ENCODE measurements around the gene TNFRSF1B.
"Not testable (repeated sequence)": the region's sequence is repeated elsewhere in the genome, so short reads cannot be mapped to it uniquely, and the experiment has no call there.

Gene TNFRSF1B

GRCh38 chr1:12224092-12224491 is 57.3 kb downstream of the TNFRSF1B start:
- not testable (repeated sequence) for DNase-seq

DNA sequence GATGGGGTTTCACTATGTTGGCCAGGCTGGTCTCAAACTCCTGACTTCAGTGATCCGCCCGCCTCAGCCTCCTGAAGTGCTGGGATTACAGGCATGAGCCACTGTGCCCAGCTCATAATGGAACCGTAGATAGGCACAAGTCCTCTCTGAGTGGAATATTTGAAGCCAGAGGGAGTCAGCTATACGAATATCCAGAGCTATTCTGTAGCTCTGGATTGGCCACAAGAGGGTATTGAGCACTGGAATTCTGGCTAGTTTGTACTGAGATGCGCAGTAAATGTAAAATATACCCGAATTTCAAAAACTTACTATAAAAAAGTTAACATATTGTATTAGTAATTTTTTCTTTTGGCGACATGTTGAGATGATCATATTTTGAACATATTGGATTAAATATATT is 62.2 kb downstream of the TNFRSF1B start:
- no peak for DNase-seq

- no peak for DNase-seq
Measured at GRCh38 chr1:12229386-12229834, 62.6 kb downstream of the TNFRSF1B start.

DNA sequence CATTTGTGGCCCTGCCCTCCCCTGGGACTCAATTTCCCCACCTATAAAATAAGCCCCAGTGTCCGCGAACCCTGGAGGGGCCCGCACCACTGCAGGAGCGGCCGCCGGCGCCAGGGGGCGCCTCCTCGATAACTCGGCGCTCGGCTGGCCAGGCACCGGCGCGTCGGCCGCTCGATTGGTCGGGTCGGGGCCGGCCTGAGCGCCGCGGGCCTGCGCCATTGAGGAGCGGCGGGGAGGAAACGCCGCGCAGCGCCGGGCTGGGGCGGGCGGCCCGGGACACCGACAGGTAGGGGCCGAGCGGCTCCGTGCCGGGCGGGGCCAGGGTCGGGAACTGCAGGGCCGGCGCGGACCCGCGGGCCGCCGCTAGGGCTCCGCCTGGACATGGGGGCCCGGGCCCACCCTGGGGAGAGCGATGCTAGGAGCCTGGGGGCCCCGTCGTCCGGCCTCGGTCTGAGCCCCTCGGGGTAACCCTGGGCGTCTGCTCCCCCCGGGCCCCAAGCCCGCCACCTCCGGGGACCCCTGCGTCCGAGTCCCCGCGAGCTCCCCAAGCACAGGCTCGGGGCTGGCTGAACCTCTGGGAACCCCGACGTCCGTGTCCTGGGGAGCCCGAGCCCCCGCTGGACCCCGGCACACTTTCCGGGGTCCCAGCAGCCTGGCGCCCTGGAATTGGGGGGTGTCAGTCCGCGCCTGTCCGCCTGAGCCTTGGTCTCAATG is 63.2 kb downstream of the TNFRSF1B start, which contains the start of gene VPS13D:
Gene VPS13D (plus strand): TSS at position 196 of the 714 bp plus-strand sequence. CDS start 4,237 bp downstream, outside the sequence.
- DNase-seq, result peak; percentile 25

DNA sequence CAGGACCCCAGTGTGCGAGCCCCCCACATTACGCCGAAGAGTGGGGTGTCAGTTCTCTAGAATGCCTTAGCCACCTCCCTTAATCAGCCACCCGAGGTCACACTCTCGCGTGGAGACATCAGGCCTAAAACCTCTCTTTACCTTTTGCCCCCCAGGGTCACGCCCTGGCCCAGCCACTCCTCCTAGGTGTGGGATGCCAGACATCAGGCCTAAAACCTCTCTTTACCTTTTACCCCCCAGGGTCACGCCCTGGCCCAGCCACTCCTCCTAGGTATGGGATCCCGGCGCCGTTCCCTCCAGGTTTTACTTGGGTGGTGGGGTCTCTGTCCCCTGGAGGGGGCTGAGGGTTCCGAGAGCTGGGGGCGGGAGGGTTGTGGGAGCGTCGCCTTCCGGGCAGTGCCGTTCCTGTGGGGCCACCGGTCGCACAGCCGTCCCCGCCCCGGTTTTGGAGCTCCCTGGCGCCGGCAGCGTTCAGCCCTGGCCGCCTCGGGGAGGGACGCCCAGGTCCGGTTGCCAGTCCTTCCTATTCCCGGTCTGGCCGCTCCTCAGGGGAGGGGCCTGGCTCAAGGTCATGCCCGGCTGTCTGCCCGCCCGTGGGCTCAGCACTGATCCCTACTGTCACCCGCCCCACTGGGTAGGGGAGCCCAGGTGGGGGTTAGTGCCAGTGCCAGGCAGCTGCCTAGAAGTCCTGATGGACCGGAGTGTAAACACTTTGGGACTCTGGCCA is 63.9 kb downstream of the TNFRSF1B start:
- no peak for DNase-seq

DNA sequence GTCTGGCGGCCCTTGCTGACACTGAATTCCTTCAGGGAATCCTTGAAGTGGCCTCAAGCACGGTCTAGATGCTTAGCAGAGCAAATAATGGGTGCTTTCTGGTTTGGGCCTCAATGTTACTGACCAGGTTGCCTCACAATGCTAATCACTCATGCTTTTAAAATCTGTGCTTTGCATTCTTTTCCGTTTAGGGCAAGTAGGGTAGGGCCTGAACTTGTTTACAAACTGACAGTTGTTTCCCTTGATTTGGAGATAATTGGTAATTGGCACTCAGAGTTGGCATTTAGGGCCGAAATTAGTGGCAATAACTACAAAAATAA is 64.4 kb downstream of the TNFRSF1B start:
- no peak for DNase-seq

DNA sequence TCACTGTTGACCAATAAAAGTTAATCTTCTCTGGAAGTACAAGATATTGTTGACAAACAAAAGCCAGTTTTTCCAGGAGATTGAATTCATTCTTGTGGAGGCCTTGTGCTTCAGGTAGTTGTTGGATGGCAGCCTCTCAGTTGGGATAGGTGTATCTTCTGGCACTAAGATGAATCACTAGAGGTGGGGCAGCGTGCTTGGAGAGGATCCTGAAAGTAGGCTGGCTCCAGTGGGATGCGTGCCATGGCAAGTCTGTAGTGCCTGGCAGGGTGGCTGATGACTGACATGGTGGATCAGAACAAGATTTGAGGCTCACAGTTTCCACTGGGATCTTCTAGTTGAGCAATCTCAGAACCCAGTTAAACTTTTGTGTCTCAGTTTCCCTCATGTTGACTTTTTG is 65.4 kb downstream of the TNFRSF1B start:
- DNase-seq, result no peak

- no peak for DNase-seq
Measured at GRCh38 chr1:12244078-12244477, 77.3 kb downstream of the TNFRSF1B start.

DNA sequence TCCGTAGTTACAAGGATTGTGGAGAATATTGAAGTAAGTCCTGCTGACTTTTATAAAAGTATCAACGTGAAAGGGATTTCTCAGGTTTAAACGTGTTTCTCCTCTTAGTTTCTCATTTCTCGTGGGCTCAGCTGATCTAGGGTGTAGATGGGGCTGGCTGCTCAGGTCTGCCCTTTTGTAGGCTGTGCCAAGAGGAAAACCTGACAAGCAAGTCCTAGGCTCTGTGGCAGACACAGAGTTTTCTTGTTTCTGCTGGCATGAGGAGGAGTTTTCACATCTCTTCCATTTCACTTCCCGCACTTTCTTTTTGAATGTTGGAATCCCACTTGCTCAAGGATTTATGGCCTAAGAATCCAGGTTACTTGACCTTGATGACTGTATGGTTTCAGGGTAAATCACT is 77.8 kb downstream of the TNFRSF1B start:
- DNase-seq, result no peak

GRCh38 chr1:12245116-12245515 is 78.3 kb downstream of the TNFRSF1B start:
- DNase-seq, result no peak

- no peak for DNase-seq
Measured at GRCh38 chr1:12245733-12246132, 78.9 kb downstream of the TNFRSF1B start.

- no peak for DNase-seq
Measured at GRCh38 chr1:12246584-12246983, 79.8 kb downstream of the TNFRSF1B start.

- DNase-seq, result no peak
Measured at GRCh38 chr1:12249181-12249580, 82.4 kb downstream of the TNFRSF1B start.

DNA sequence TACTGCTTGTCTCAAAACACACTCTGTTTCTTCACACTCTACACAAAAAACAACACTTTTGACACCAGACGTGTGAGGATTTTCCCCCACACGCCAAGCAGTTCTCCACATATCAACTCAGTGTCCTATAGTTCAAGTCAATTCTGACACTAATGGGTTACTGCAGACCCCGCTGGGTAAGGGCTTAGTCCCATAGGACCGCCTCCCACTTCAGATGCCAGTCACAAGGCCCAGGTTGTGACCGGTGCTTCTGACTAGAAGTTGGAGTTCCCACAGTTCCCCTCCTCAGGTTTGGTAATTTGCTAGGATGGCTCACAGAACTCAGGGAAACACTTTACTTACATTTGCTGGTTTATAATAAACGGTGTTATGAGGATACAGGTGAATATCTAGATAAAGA is 83.0 kb downstream of the TNFRSF1B start:
- no peak for DNase-seq

- DNase-seq, result peak; percentile 56
Measured at GRCh38 chr1:12251442-12251841, 84.7 kb downstream of the TNFRSF1B start.

DNA sequence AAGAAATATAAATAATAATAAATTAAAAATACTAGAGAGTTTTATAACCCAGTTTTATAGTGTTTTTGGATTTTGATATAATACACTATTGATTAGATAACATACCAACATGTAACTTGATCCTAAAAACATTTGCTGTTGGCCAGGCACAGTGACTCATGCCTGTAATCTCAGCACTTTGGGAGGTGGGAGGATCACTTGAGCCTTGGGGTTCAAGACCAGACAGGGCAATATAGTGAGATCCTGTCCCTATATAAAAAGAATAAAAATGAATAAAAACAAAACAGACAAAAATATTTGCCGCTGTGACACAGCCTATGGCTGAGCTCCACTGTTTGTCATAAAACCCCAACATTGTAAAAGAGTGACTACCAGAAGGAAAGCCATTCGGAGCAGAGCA is 89.1 kb downstream of the TNFRSF1B start:
- DNase-seq, result no peak

GRCh38 chr1:12258272-12258671 is 91.5 kb downstream of the TNFRSF1B start:
- no peak for DNase-seq

Measured in DMS79 (cell line).